ENCODE measurements around the gene MRC1. TPM values are rescaled to one million over a fixed set of nuclear protein-coding genes. Genes with fewer than 3 reads are reported as not detected.

MRC1 gene
- total RNA-seq, 4 donors from 2014 or later: 14.9 to 51.8 (median 28.0) TPM

DNA sequence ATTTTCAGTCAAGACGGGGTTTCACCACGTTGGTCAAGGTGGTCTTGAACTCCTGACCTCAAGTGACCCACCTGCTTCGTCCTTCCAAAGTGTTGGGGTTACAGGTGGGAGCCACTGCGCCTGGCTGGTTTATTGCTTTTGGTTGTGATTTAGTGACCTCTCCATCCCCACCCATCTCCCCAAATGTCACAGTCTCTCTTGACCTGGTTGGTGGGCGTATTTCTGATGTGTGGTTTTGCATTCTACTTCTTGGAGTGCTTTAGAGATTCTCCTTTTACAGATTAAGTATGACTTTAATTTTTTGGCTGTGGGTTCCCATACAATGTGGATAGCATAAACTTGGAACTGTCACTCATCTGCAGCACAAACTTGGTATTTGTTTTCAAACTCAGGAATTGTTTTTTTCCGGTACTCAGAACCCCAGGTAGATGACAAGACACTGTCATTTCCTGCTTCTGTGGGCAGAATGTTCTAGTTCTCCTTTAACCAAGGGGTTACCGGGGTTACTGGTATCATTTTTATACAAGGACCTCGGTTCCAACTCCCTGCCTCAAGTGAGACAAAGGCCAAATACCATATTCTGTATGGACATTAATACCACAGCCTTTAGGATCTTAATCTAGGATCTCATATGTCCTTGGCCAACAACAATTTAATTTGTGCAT lies 50.5 kb downstream of the MRC1 start:
- H3K9me3 ChIP-seq: no peaks in the 10 kb centered on the region
- intact Hi-C loops (cut with DNase I; ENCODE audit: low total_unique reads): no loop called here
- H3K4me1 ChIP-seq: no peaks in the 10 kb centered on the region
- DNase-seq: no peak
- no peak for TF ChIP-seq POLR2A (IDR thresholded peaks at IDR 0.05)
- TF ChIP-seq, protein P1, sequence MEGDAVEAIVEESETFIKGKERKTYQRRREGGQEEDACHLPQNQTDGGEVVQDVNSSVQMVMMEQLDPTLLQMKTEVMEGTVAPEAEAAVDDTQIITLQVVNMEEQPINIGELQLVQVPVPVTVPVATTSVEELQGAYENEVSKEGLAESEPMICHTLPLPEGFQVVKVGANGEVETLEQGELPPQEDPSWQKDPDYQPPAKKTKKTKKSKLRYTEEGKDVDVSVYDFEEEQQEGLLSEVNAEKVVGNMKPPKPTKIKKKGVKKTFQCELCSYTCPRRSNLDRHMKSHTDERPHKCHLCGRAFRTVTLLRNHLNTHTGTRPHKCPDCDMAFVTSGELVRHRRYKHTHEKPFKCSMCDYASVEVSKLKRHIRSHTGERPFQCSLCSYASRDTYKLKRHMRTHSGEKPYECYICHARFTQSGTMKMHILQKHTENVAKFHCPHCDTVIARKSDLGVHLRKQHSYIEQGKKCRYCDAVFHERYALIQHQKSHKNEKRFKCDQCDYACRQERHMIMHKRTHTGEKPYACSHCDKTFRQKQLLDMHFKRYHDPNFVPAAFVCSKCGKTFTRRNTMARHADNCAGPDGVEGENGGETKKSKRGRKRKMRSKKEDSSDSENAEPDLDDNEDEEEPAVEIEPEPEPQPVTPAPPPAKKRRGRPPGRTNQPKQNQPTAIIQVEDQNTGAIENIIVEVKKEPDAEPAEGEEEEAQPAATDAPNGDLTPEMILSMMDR (IDR thresholded peaks at IDR 0.05): no peak
- no peaks in the 10 kb centered on the region for H3K27me3 ChIP-seq
- H3K36me3 ChIP-seq: no peaks in the 10 kb centered on the region
- no peak overlapping the region for H3K4me3 ChIP-seq
- no peak overlapping the region for H3K27ac ChIP-seq

DNA sequence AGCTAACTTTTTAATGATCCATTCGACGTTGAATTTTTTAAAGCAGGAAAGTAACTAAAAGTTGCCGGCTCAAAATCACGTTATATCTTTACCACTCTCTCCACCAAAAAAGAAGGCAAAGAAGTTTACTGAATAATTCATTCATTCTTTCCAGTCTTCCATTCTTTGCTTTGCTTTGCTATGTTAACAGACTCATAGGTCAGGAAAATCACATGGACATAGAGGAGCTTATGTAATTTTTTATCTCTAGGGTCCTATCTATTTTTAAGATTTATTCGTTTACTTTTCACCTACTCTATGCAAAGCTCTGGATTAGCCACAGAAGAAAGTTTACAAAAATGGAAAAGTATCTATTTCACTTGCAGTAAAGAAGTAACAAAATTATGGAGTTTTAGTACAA lies 52.6 kb downstream of the MRC1 start:
- intact Hi-C loops (cut with DNase I; ENCODE audit: low total_unique reads): no loop called here
- Histone ChIP-seq H3K4me1 (no peaks in the 10 kb centered on the region), H3K27ac (no peak overlapping the region), H3K27me3 (no peaks in the 10 kb centered on the region), H3K9me3 (no peaks in the 10 kb centered on the region), H3K36me3 (no peaks in the 10 kb centered on the region), H3K4me3 (no peak overlapping the region)
- DNase-seq: no peak
- no peak for TF ChIP-seq POLR2A (IDR thresholded peaks at IDR 0.05)
- TF ChIP-seq, protein P1 (IDR thresholded peaks at IDR 0.05): no peak

DNA sequence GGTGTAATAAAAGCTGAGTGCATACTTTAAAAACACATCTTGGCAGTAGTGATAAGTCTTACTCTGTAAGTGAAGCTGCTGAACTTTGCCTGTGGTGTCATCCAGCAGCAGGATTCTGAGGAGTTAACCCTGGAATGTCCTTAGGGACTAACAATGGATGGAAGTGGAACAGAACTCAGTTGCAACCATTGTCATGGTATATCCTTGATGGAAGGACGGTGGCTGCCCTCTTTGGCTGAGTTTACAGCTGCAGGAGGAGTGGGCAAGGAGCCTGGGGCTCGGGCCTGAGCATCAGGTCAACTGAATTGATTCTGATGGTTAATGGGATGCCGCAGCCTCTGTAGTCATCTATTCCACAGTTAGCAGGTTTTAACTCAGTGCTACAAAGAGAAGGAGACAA lies 56.2 kb downstream of the MRC1 start:
- Histone ChIP-seq H3K9me3 (no peaks in the 10 kb centered on the region), H3K27me3 (no peaks in the 10 kb centered on the region), H3K36me3 (no peaks in the 10 kb centered on the region), H3K4me3 (no peak overlapping the region), H3K27ac (no peak overlapping the region), H3K4me1 (no peaks in the 10 kb centered on the region)
- intact Hi-C loops (cut with DNase I; ENCODE audit: low total_unique reads): no loop called here
- TF ChIP-seq, protein P1 (IDR thresholded peaks at IDR 0.05): no peak
- TF ChIP-seq POLR2A (IDR thresholded peaks at IDR 0.05): no peak
- DNase-seq: no peak

DNA sequence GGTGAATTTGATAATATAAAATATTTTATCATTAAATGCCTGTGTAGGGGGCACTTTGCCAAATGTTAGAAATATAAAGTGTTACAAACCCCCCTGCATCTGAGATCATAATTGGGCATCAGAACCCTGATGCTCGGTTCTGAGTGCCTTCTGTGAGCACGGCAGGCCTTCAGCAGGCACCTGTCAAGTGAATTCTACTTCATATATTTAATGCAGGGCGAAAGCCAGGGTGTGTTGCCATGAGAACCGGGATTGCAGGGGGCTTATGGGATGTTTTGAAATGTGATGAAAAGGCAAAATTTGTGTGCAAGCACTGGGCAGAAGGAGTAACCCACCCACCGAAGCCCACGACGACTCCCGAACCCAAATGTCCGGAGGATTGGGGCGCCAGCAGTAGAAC lies 57.2 kb downstream of the MRC1 start:
- Histone ChIP-seq H3K4me3 (no peak overlapping the region), H3K36me3 (no peaks in the 10 kb centered on the region), H3K9me3 (no peaks in the 10 kb centered on the region), H3K27ac (no peak overlapping the region), H3K27me3 (no peaks in the 10 kb centered on the region), H3K4me1 (no peaks in the 10 kb centered on the region)
- TF ChIP-seq POLR2A (IDR thresholded peaks at IDR 0.05): no peak
- TF ChIP-seq, protein P1 (IDR thresholded peaks at IDR 0.05): no peak
- no peak for DNase-seq
- intact Hi-C loops (cut with DNase I; ENCODE audit: low total_unique reads): no loop called here

DNA sequence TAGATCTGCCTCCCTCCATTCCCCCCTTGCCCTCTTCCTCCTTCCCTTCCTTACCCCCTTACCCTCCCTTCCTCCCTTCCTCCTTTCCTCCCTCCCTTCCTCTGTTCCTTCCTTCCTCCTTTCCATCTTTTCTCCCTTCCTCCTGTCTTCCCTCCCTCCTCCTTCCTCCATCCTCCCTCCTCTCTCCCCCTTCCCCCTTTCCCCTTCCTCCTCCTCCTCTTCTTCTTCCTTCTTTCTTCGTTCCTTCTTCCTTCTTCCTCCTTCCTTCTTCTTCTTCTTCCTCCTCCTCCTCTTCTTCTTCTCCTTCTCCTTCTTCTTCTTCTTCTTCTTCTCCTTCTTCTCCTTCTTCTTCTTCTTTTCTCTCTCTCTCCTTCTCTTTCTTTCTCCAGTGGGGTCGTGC lies 57.9 kb downstream of the MRC1 start:
- Histone ChIP-seq H3K36me3 (no peaks in the 10 kb centered on the region), H3K9me3 (no peaks in the 10 kb centered on the region), H3K27me3 (no peaks in the 10 kb centered on the region), H3K27ac (no peak overlapping the region), H3K4me1 (no peaks in the 10 kb centered on the region), H3K4me3 (no peak overlapping the region)
- TF ChIP-seq POLR2A (IDR thresholded peaks at IDR 0.05): no peak
- TF ChIP-seq, protein P1 (IDR thresholded peaks at IDR 0.05): no peak
- intact Hi-C loops (cut with DNase I; ENCODE audit: low total_unique reads): no loop called here
- no peak for DNase-seq

Data from uterus (tissue), 4 donors.